MCF 10A (cell line): ENCODE data around the gene PDE8B. TPM values are rescaled to one million over a fixed set of nuclear protein-coding genes. Genes with fewer than 3 reads are reported as not detected.

Source experiments
- BruUV-seq: library from RNA; stranded (reverse); fragments of 400-500 nt; replicated peaks from 2 replicates; lab custom pipeline; 2021; lab: Mats Ljungman, UMichigan
- CTCF ChIA-PET: fragments of 300-600 bp; sonication (Branson Sonifier 250); formaldehyde crosslinking; extraction: SDS; loops from one replicate; lab custom pipeline; 2021; ENCODE audit warnings: antibody characterized with exemption, inconsistent platforms; lab: Yijun Ruan, JAX
- POLR2A ChIA-PET: fragments of 300-600, 350-650 bp; sonication (Branson Sonifier 250); formaldehyde crosslinking; extraction: SDS; loops from one replicate; lab custom pipeline; 2020; ENCODE audit warnings: antibody characterized with exemption, inconsistent platforms; lab: Yijun Ruan, JAX
- DNase-seq: peaks from one replicate; pipeline ENCODE4 v3.0.0-alpha.2; 2018; ENCODE audit not compliant: unreplicated experiment
- H3K27ac Mint-ChIP-seq: one replicate; pipeline ENCODE4 v1.8.0; 2022; ENCODE audit warnings: mild to moderate bottlenecking, low read depth, mixed read lengths; ENCODE audit not compliant: unreplicated experiment
- H3K27me3 Mint-ChIP-seq: one replicate; pipeline ENCODE4 v1.8.0; 2022; ENCODE audit warnings: mixed read lengths; ENCODE audit not compliant: insufficient read depth, unreplicated experiment
- H3K36me3 Mint-ChIP-seq: one replicate; pipeline ENCODE4 v1.8.0; 2022; ENCODE audit warnings: mild to moderate bottlenecking, moderate library complexity, mixed read lengths; ENCODE audit not compliant: insufficient read depth, unreplicated experiment
- H3K4me1 Mint-ChIP-seq: one replicate; pipeline ENCODE4 v1.8.0; 2022; ENCODE audit warnings: mixed read lengths; ENCODE audit not compliant: insufficient read depth, unreplicated experiment
- H3K4me3 Mint-ChIP-seq: one replicate; pipeline ENCODE4 v1.8.0; 2022; ENCODE audit warnings: mild to moderate bottlenecking, moderate library complexity, mixed read lengths; ENCODE audit not compliant: unreplicated experiment
- H3K9me3 Mint-ChIP-seq: one replicate; pipeline ENCODE4 v1.8.0; 2022; ENCODE audit warnings: mixed read lengths; ENCODE audit not compliant: unreplicated experiment
- CTCF ChIP-seq: fragments of 200-600 bp; IDR thresholded peaks from one replicate; pipeline ENCODE4 v1.8.0; 2022; ENCODE audit warnings: antibody characterized with exemption, mild to moderate bottlenecking; ENCODE audit not compliant: unreplicated experiment
- intact Hi-C: fragments of 100-400 bp; cut with micrococcal nuclease; formaldehyde crosslinking; loops from 2 replicates; pipeline ENCODE4 v1.14.1; 2022
- total RNA-seq: library from RNA; stranded (reverse); gene quantifications from 2 replicates; pipeline ENCODE4 v1.2.3, GENCODE V29; 2022

PDE8B gene
- total RNA-seq, 1 experiment from 2014 or later: not detected

GRCh38 chr5:77322406-77322805 lies 111.9 kb downstream of the PDE8B start:
- Mint-ChIP-seq H3K36me3 (no peaks in the 10 kb centered on the region), H3K27me3 (no peaks in the 10 kb centered on the region), H3K27ac (no peak overlapping the region), H3K9me3 (no peaks in the 10 kb centered on the region), H3K4me3 (no peak overlapping the region), H3K4me1 (peaks cover under 1% of the 10 kb centered on the region)
- POLR2A ChIA-PET: no interaction called here
- intact Hi-C loops: no loop called here
- BruUV-seq: no TSS peak
- no peak for DNase-seq
- CTCF ChIA-PET: no interaction called here
- TF ChIP-seq CTCF: no peak

- Mint-ChIP-seq H3K36me3 (no peaks in the 10 kb centered on the region), H3K4me1 (no peaks in the 10 kb centered on the region), H3K9me3 (no peaks in the 10 kb centered on the region), H3K4me3 (no peak overlapping the region), H3K27me3 (peaks cover 3% of the 10 kb centered on the region), H3K27ac (no peak overlapping the region)
- intact Hi-C loops: no loop called here
- BruUV-seq: no TSS peak
- POLR2A ChIA-PET: interaction anchor here (0.6 to 1.2 kb wide), 2 partner anchors 12 to 910 kb away, joined by 3 read pairs; no protein-coding TSS in a partner anchor
- no peak for DNase-seq
- no peak for TF ChIP-seq CTCF
- CTCF ChIA-PET: interaction anchor here (0.7 to 1.6 kb wide), 3 partner anchors 9 to 102 kb away, joined by 3 to 5 read pairs (median 4); no protein-coding TSS in a partner anchor
These were observed 115.6 kb downstream of the PDE8B start for GRCh38 chr5:77325921-77326541.

GRCh38 chr5:77326986-77327734 lies 116.7 kb downstream of the PDE8B start:
- BruUV-seq: no TSS peak
- DNase-seq: no peak
- H3K36me3 Mint-ChIP-seq: no peaks in the 10 kb centered on the region
- ChIA-PET CTCF (no interaction called here), POLR2A (interaction anchor here (0.6 to 1.2 kb wide), 3 partner anchors 11 to 909 kb away, joined by 3 read pairs; no protein-coding TSS in a partner anchor)
- H3K9me3 Mint-ChIP-seq: no peaks in the 10 kb centered on the region
- H3K4me1 Mint-ChIP-seq: no peaks in the 10 kb centered on the region
- intact Hi-C loops: no loop called here
- H3K4me3 Mint-ChIP-seq: no peak overlapping the region
- TF ChIP-seq CTCF: no peak
- H3K27me3 Mint-ChIP-seq: peaks cover 8% of the 10 kb centered on the region
- no peak overlapping the region for H3K27ac Mint-ChIP-seq

GRCh38 chr5:77328930-77329647 lies 118.6 kb downstream of the PDE8B start:
- POLR2A ChIA-PET: no interaction called here
- no peak for TF ChIP-seq CTCF
- no TSS peak for BruUV-seq
- Mint-ChIP-seq H3K27me3 (peaks cover 8% of the 10 kb centered on the region), H3K27ac (no peak overlapping the region), H3K9me3 (no peaks in the 10 kb centered on the region), H3K4me1 (no peaks in the 10 kb centered on the region), H3K36me3 (no peaks in the 10 kb centered on the region), H3K4me3 (no peak overlapping the region)
- CTCF ChIA-PET: no interaction called here
- DNase-seq: no peak
- intact Hi-C loops: no loop called here
